GM23248 (cell line): Measurements from ENCODE around the gene WASF3. TPM values are rescaled to one million over a fixed set of nuclear protein-coding genes. Genes with fewer than 3 reads are reported as not detected.

Experiments
- DNase-seq: peaks from one replicate; pipeline ENCODE4 v3.0.0-alpha.2; 2015
- H2AFZ ChIP-seq: fragments of 200-600 bp; sonication (generic); 2 replicates; pipeline ENCODE4 v1.6.1; 2016; ENCODE audit warnings: antibody characterized with exemption
- H3F3A ChIP-seq: fragments of 200-600 bp; sonication (generic); 2 replicates; pipeline ENCODE4 v1.6.1; 2016; ENCODE audit warnings: mild to moderate bottlenecking, antibody characterized with exemption, mixed run types; ENCODE audit not compliant: insufficient read depth
- H3K27ac ChIP-seq: fragments of 200-600 bp; sonication (generic); 2 replicates; pipeline ENCODE4 v1.5.1; 2016; ENCODE audit warnings: mild to moderate bottlenecking
- H3K27me3 ChIP-seq: fragments of 200-600 bp; sonication (generic); replicated peaks from 2 replicates; pipeline ENCODE4 v1.6.1; 2016; ENCODE audit warnings: mild to moderate bottlenecking; ENCODE audit not compliant: insufficient read depth
- H3K36me3 ChIP-seq: fragments of 200-600 bp; sonication (generic); 2 replicates; pipeline ENCODE4 v1.6.1; 2016; ENCODE audit warnings: low read depth, mild to moderate bottlenecking
- H3K4me1 ChIP-seq: fragments of 200-600 bp; sonication (generic); 2 replicates; pipeline ENCODE4 v1.6.1; 2016; ENCODE audit warnings: mild to moderate bottlenecking; ENCODE audit not compliant: insufficient read depth
- H3K4me2 ChIP-seq: fragments of 200-600 bp; sonication (generic); one replicate; pipeline ENCODE4 v1.6.1; 2016; ENCODE audit warnings: mild to moderate bottlenecking; ENCODE audit not compliant: unreplicated experiment
- H3K4me3 ChIP-seq: fragments of 200-600 bp; sonication (generic); 2 replicates; pipeline ENCODE4 v1.5.1; 2016; ENCODE audit warnings: mild to moderate bottlenecking
- H3K79me2 ChIP-seq: fragments of 200-600 bp; sonication (generic); 2 replicates; pipeline ENCODE4 v1.6.1; 2016; ENCODE audit warnings: mild to moderate bottlenecking; ENCODE audit not compliant: insufficient read depth
- H3K9ac ChIP-seq: fragments of 200-600 bp; sonication (generic); 2 replicates; pipeline ENCODE4 v1.6.1; 2016; ENCODE audit warnings: mild to moderate bottlenecking
- H3K9me2 ChIP-seq: fragments of 200-600 bp; sonication (generic); 2 replicates; pipeline ENCODE4 v1.6.1; 2016; ENCODE audit warnings: mixed run types, mild to moderate bottlenecking, moderate library complexity; ENCODE audit not compliant: insufficient read depth
- H3K9me3 ChIP-seq: fragments of 200-600 bp; sonication (generic); one replicate; pipeline ENCODE4 v1.6.1; 2017; ENCODE audit warnings: low read depth
- H4K20me1 ChIP-seq: fragments of 200-600 bp; sonication (generic); 2 replicates; pipeline ENCODE4 v1.6.0; 2016; ENCODE audit not compliant: insufficient read depth
- EZH2 ChIP-seq: fragments of 200-600 bp; sonication (generic); IDR thresholded peaks from 2 replicates; pipeline ENCODE4 v1.6.1; 2018; ENCODE audit warnings: antibody characterized with exemption, mild to moderate bottlenecking; ENCODE audit not compliant: insufficient read depth, poor library complexity, severe bottlenecking
- EZH2phosphoT487 ChIP-seq: fragments of 200-600 bp; sonication (generic); IDR thresholded peaks from 2 replicates; pipeline ENCODE4 v1.6.1; 2018; ENCODE audit warnings: antibody characterized with exemption, moderate library complexity, mild to moderate bottlenecking, low read depth; ENCODE audit not compliant: insufficient read depth
- WGBS, 2 experiments: methylation state at CpG; one replicate each; pipeline ENCODE4 v1.1.6; 2015 to 2017; ENCODE audit warnings: low lambda C conversion rate in 2 of 2, low coverage in 1 of 2; ENCODE audit errors: missing lambda C conversion rate in 2 of 2; 5-methylcytosine and 5-hydroxymethylcytosine counted together
- in situ Hi-C: fragments of 300-500 bp; cut with MboI; formaldehyde crosslinking; loops from 2 replicates; pipeline ENCODE4 v1.15.0; 2020
- polyA plus RNA-seq: library from polyadenylated mRNA; unstranded; fragments of >200 nt; fragmentation: Nextera tagmentation; extraction: Ambion mirVana; gene quantifications from 2 replicates; pipeline ENCODE4 v1.2.1, GENCODE V29; 2016
- total RNA-seq: library from RNA; depleted of rRNA; stranded (reverse); fragments of >200 nt; shearing (Covaris generic); gene quantifications from 2 replicates; pipeline ENCODE4 v1.2.3, GENCODE V29; 2014

Gene WASF3
- total and polyA plus RNA-seq, 2 experiments from 2014 or later = 14.7 to 19.9 TPM

DNA sequence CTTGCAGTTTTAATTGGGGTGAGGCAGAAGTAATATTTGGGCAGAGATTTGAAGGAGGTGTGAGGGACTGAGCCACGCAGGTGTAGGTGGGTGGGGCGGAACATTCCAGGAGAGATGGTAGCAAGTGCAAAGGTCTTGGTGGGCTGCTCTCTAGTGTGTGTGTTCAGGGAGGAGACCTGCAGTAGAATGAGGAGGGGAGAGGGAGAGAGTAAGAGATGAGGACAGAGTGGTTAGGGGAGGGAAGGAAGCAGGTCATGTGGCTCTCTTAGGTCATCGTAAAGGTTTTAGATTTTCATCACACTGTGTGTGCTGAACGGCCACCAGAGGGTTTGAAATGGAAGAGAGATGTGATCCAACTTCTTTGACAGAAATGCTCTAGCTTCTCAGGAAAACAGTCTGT, 33.5 kb downstream of the WASF3 start:
- Histone ChIP-seq H3K27ac (no peak overlapping the region), H3K4me1 (peaks cover 29% of the 10 kb centered on the region), H3K9me3 (no peaks in the 10 kb centered on the region), H2AFZ (no peak overlapping the region), H4K20me1 (no peaks in the 10 kb centered on the region), H3K4me2 (no peak overlapping the region), H3K79me2 (peaks cover 100% of the 10 kb centered on the region), H3K36me3 (no peaks in the 10 kb centered on the region), H3K27me3 (no peaks in the 10 kb centered on the region), H3K4me3 (no peak overlapping the region), H3K9me2 (no peaks in the 10 kb centered on the region), H3K9ac (no peak overlapping the region), H3F3A (peaks cover 9% of the 10 kb centered on the region; the same call in 1 of the 2 replicates)
- TF ChIP-seq EZH2 = no peak
- WGBS, 2 experiments = 62 to 69% methylated on average over 4 of the region's 4 CpGs
- no peak for DNase-seq
- in situ Hi-C loops = no loop called here

DNA sequence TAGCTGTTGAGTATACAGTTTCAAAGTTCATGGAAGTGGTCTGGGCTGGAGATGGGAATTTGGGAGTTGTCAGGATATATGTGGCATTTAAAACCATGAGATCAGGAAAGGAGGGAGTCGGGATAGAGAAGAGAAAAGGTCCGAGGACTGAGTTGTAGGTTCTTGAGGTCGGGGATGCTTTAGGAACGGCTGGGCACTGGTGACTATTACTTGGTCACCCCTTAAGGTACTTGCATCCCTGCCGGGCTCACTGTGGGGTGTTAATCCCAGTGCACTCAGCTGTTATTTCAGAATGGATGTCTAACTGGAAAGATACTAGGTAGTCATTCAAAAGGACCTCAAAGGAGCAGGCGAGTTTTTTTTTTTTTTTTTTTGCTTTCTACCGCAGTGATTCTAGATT, 34.2 kb downstream of the WASF3 start:
- peaks cover 29% of the 10 kb centered on the region for H3K4me1 ChIP-seq
- no peak for DNase-seq

DNA sequence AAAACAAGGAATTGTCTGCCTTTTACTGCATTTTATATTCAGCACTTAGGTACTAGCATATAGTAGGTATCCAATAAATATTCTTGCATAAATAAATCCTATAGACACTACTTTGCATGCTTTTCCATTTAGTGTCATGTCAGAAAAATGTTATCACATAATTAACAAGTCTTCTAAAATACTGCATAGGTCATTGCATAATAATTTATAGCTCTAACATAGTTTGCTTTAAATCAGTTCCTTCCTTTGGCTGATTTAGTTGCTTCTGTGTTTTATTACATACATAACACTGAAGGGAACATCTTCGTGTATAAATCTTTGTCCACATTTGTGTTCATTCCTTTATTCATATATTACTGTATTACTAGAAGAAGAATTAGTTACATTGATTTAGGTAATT, 36.2 kb downstream of the WASF3 start:
- Histone ChIP-seq H3K4me1 (peaks cover 26% of the 10 kb centered on the region), H3F3A (no peaks in the 10 kb centered on the region), H3K27me3 (no peaks in the 10 kb centered on the region), H3K79me2 (peaks cover 99% of the 10 kb centered on the region), H4K20me1 (no peaks in the 10 kb centered on the region), H3K4me2 (no peak overlapping the region), H3K9me3 (no peaks in the 10 kb centered on the region), H2AFZ (no peak overlapping the region), H3K9ac (no peak overlapping the region), H3K9me2 (no peaks in the 10 kb centered on the region), H3K27ac (no peak overlapping the region), H3K36me3 (no peaks in the 10 kb centered on the region), H3K4me3 (no peak overlapping the region)
- TF ChIP-seq EZH2 (no peak), EZH2phosphoT487 (no peak)
- DNase-seq = no peak
- WGBS, 2 experiments = 49 to 58% methylated on average over 1 of the region's 1 CpG
- in situ Hi-C loops = no loop called here

More for the DNA sequence above, 34.2 kb downstream of the WASF3 start:
- no peaks in the 10 kb centered on the region for H3K36me3 ChIP-seq
- TF ChIP-seq EZH2 = no peak
- no peak for TF ChIP-seq EZH2phosphoT487
- no peak overlapping the region for H3K27ac ChIP-seq
- H4K20me1 ChIP-seq = no peaks in the 10 kb centered on the region
- WGBS, 2 experiments = 94 to 98% methylated on average over 7 of the region's 7 CpGs
- H3K9me3 ChIP-seq = no peaks in the 10 kb centered on the region
- in situ Hi-C loops = no loop called here
- H2AFZ ChIP-seq = no peak overlapping the region
- H3K9me2 ChIP-seq = no peaks in the 10 kb centered on the region
- no peak overlapping the region for H3K9ac ChIP-seq
- 0 out of 2 replicates have a peak, but pooled peaks cover 1% of the 10 kb centered on the region for H3F3A ChIP-seq
- peaks cover 100% of the 10 kb centered on the region for H3K79me2 ChIP-seq
- no peak overlapping the region for H3K4me2 ChIP-seq
- H3K4me3 ChIP-seq = no peak overlapping the region
- no peaks in the 10 kb centered on the region for H3K27me3 ChIP-seq

DNA sequence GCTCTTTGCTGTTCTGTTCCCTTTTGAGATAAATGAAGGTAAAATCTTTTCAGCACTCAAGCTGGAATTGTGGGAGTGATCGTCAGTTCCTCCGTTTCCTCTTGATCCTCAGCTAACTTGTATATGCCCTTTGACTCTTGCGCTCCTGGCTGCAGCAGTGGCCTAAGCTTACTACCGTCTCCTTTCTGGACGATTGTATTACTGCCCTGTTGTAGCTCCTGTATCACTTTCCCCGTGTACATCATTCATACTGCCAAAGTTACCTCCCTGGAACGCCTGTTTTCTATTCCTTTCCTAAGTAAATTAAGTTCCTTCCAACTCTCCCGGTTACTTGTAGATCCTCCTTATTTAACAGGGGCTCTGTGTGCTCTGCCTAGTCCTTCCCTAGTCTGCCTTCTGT, 36.9 kb downstream of the WASF3 start:
- no peaks in the 10 kb centered on the region for H3K36me3 ChIP-seq
- no peaks in the 10 kb centered on the region for H4K20me1 ChIP-seq
- in situ Hi-C loops = no loop called here
- H3K27ac ChIP-seq = no peak overlapping the region
- DNase-seq = no peak
- H2AFZ ChIP-seq = no peak overlapping the region
- no peaks in the 10 kb centered on the region for H3K9me2 ChIP-seq
- peaks cover 99% of the 10 kb centered on the region for H3K79me2 ChIP-seq
- no peaks in the 10 kb centered on the region for H3K27me3 ChIP-seq
- H3F3A ChIP-seq = no peaks in the 10 kb centered on the region
- no peak overlapping the region for H3K4me3 ChIP-seq
- no peak for TF ChIP-seq EZH2
- TF ChIP-seq EZH2phosphoT487 = no peak
- H3K4me2 ChIP-seq = no peak overlapping the region
- H3K4me1 ChIP-seq = peaks cover 23% of the 10 kb centered on the region
- no peaks in the 10 kb centered on the region for H3K9me3 ChIP-seq
- no peak overlapping the region for H3K9ac ChIP-seq
- 86% methylated on average over 8 of the region's 8 CpGs for WGBS, 2 experiments

- no peaks in the 10 kb centered on the region for H3K36me3 ChIP-seq
- in situ Hi-C loops = no loop called here
- no peak overlapping the region for H2AFZ ChIP-seq
- H4K20me1 ChIP-seq = no peaks in the 10 kb centered on the region
- no peak overlapping the region for H3K4me2 ChIP-seq
- no peak overlapping the region for H3K27ac ChIP-seq
- no peak for DNase-seq
- H3F3A ChIP-seq = peaks cover 20% of the 10 kb centered on the region
- no peaks in the 10 kb centered on the region for H3K9me3 ChIP-seq
- H3K4me1 ChIP-seq = peaks cover 35% of the 10 kb centered on the region
- no peaks in the 10 kb centered on the region for H3K27me3 ChIP-seq
- TF ChIP-seq EZH2 (no peak), EZH2phosphoT487 (no peak)
- H3K4me3 ChIP-seq = no peak overlapping the region
- peaks cover 90% of the 10 kb centered on the region for H3K79me2 ChIP-seq
- 95 to 100% methylated on average over 2 of the region's 2 CpGs for WGBS, 2 experiments
- no peak overlapping the region for H3K9ac ChIP-seq
- no peaks in the 10 kb centered on the region for H3K9me2 ChIP-seq
These were observed 39.0 kb downstream of the WASF3 start for GRCh38 chr13:26596458-26596857.
